CD4-positive, alpha-beta T cell treated with Interleukin-4 for 4 hours (primary cell): ENCODE measurements around the gene BMI1.
"Not testable (repeated sequence)": the region's sequence is repeated elsewhere in the genome, so short reads cannot be mapped to it uniquely, and the experiment has no call there.

Experiments used
- DNase-seq: peaks from one replicate; pipeline ENCODE4 v3.0.0-alpha.2; 2020

BMI1 gene

GRCh38 chr10:22340329-22341189 is 19.7 kb downstream of the BMI1 start:
- DNase-seq = peak; percentile 58

- no peak for DNase-seq
These were observed 20.5 kb downstream of the BMI1 start for GRCh38 chr10:22341190-22341925.

- DNase-seq = no peak
These were observed 21.0 kb downstream of the BMI1 start for GRCh38 chr10:22341926-22342196.

GRCh38 chr10:22342421-22342820 is 21.5 kb downstream of the BMI1 start:
- no peak for DNase-seq

GRCh38 chr10:22343731-22344130 is 22.8 kb downstream of the BMI1 start:
- DNase-seq = no peak

GRCh38 chr10:22344249-22344648 is 23.4 kb downstream of the BMI1 start:
- DNase-seq = no peak

- DNase-seq = no peak
These were observed 23.9 kb downstream of the BMI1 start for GRCh38 chr10:22344781-22345300.

- no peak for DNase-seq
These were observed 24.6 kb downstream of the BMI1 start, which contains the start of gene SPAG6 for GRCh38 chr10:22345301-22346095. TSS of gene SPAG6 (plus strand) at chr10:22345496. CDS start at chr10:22345612, 116 bp downstream.

GRCh38 chr10:22346096-22346661 is 25.3 kb downstream of the BMI1 start:
- no peak for DNase-seq

- DNase-seq = no peak
These were observed 28.9 kb downstream of the BMI1 start for GRCh38 chr10:22349755-22350154.

GRCh38 chr10:22351131-22351703 is 30.3 kb downstream of the BMI1 start:
- DNase-seq = no peak

- DNase-seq = no peak
These were observed 35.5 kb downstream of the BMI1 start for GRCh38 chr10:22356324-22356873.

GRCh38 chr10:22357770-22358169 is 36.9 kb downstream of the BMI1 start:
- not testable (repeated sequence) for DNase-seq

GRCh38 chr10:22363305-22363704 is 42.4 kb downstream of the BMI1 start:
- DNase-seq = no peak

GRCh38 chr10:22364407-22365140 is 43.7 kb downstream of the BMI1 start:
- DNase-seq = no peak

GRCh38 chr10:22365233-22365632 is 44.3 kb downstream of the BMI1 start:
- DNase-seq = no peak

- DNase-seq = no peak
These were observed 44.9 kb downstream of the BMI1 start for GRCh38 chr10:22365644-22366434.

- no peak for DNase-seq
These were observed 45.5 kb downstream of the BMI1 start for GRCh38 chr10:22366435-22366703.

GRCh38 chr10:22366771-22367170 is 45.9 kb downstream of the BMI1 start:
- DNase-seq = no peak

GRCh38 chr10:22367471-22367870 is 46.6 kb downstream of the BMI1 start:
- no peak for DNase-seq

- no peak for DNase-seq
These were observed 47.5 kb downstream of the BMI1 start for GRCh38 chr10:22368402-22368801.
